ENCODE results near the gene GMEB2.

The GMEB2 gene

GRCh38 chr20:63574829-63575743 lies 51.8 kb downstream of the GMEB2 start:
- Histone ChIP-seq H4K20me1 (ENCODE audit: insufficient read depth) (no peaks in the 10 kb centered on the region), H3K27ac (no peak overlapping the region), H3K4me3 (IDR thresholded peaks at IDR 0.05; ENCODE audit: insufficient read depth, low read depth, low read length) (no peak overlapping the region), H2AFZ (ENCODE audit: low read depth) (peak overlapping the region; percentile 93; the same call in 1 of the 2 replicates), H3K36me3 (ENCODE audit: insufficient read depth) (no peaks in the 10 kb centered on the region), H3K4me2 (peak overlapping the region; percentile 81; the same call in 1 of the 2 replicates), H3K79me2 (ENCODE audit: insufficient read depth, low read depth) (no peaks in the 10 kb centered on the region), H3K4me1 (ENCODE audit: low read depth, poor library complexity, severe bottlenecking) (peaks cover 6% of the 10 kb centered on the region), H3K9ac (no peak overlapping the region), H3K27me3 (ENCODE audit: insufficient read depth, low read depth) (peaks cover 58% of the 10 kb centered on the region)
- TF ChIP-seq, protein P1, sequence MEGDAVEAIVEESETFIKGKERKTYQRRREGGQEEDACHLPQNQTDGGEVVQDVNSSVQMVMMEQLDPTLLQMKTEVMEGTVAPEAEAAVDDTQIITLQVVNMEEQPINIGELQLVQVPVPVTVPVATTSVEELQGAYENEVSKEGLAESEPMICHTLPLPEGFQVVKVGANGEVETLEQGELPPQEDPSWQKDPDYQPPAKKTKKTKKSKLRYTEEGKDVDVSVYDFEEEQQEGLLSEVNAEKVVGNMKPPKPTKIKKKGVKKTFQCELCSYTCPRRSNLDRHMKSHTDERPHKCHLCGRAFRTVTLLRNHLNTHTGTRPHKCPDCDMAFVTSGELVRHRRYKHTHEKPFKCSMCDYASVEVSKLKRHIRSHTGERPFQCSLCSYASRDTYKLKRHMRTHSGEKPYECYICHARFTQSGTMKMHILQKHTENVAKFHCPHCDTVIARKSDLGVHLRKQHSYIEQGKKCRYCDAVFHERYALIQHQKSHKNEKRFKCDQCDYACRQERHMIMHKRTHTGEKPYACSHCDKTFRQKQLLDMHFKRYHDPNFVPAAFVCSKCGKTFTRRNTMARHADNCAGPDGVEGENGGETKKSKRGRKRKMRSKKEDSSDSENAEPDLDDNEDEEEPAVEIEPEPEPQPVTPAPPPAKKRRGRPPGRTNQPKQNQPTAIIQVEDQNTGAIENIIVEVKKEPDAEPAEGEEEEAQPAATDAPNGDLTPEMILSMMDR (conservative IDR thresholded peaks at IDR 0.05; ENCODE audit: low read depth, low read length), result no peak

- peak within 1 kb of the TSS; percentile 93 for H2AFZ ChIP-seq (ENCODE audit: low read depth)
- TF ChIP-seq, protein P1 (conservative IDR thresholded peaks at IDR 0.05; ENCODE audit: low read depth, low read length), result no peak
- no peaks in the 10 kb centered on the region for H3K79me2 ChIP-seq (ENCODE audit: insufficient read depth, low read depth)
- H3K4me3 ChIP-seq (IDR thresholded peaks at IDR 0.05; ENCODE audit: insufficient read depth, low read depth, low read length), result no peak within 1 kb of the TSS
- H3K36me3 ChIP-seq (ENCODE audit: insufficient read depth), result no peaks in the 10 kb centered on the region
- H3K4me1 ChIP-seq (ENCODE audit: low read depth, poor library complexity, severe bottlenecking), result peaks cover 11% of the 10 kb centered on the region
- H3K9ac ChIP-seq, result peak within 1 kb of the TSS; percentile 57; the same call in 1 of the 2 replicates
- H3K27me3 ChIP-seq (ENCODE audit: insufficient read depth, low read depth), result peaks cover 58% of the 10 kb centered on the region
- H4K20me1 ChIP-seq (ENCODE audit: insufficient read depth), result no peaks in the 10 kb centered on the region
- peak within 1 kb of the TSS; percentile 81 for H3K4me2 ChIP-seq
- no peak within 1 kb of the TSS for H3K27ac ChIP-seq
Measured at GRCh38 chr20:63574156-63574828, 52.6 kb downstream of the GMEB2 start, which contains the start of gene HELZ2. TSS of gene HELZ2 (minus strand) at chr20:63574239. CDS start at chr20:63572385, 1,854 bp downstream.

GRCh38 chr20:63573647-63574131 lies 53.2 kb downstream of the GMEB2 start:
- Histone ChIP-seq H3K4me3 (IDR thresholded peaks at IDR 0.05; ENCODE audit: insufficient read depth, low read depth, low read length) (no peak overlapping the region), H2AFZ (ENCODE audit: low read depth) (peak overlapping the region; percentile 25; the same call in 1 of the 2 replicates), H3K79me2 (ENCODE audit: insufficient read depth, low read depth) (no peaks in the 10 kb centered on the region), H3K27me3 (ENCODE audit: insufficient read depth, low read depth) (peaks cover 58% of the 10 kb centered on the region), H4K20me1 (ENCODE audit: insufficient read depth) (no peaks in the 10 kb centered on the region), H3K9ac (peak overlapping the region; percentile 57; the same call in 1 of the 2 replicates), H3K4me2 (peak overlapping the region; percentile 67), H3K4me1 (ENCODE audit: low read depth, poor library complexity, severe bottlenecking) (peaks cover 17% of the 10 kb centered on the region), H3K27ac (no peak overlapping the region), H3K36me3 (ENCODE audit: insufficient read depth) (no peaks in the 10 kb centered on the region)
- TF ChIP-seq, protein P1 (conservative IDR thresholded peaks at IDR 0.05; ENCODE audit: low read depth, low read length), result no peak

- peak overlapping the region; percentile 57; the same call in 1 of the 2 replicates for H3K9ac ChIP-seq
- H3K4me2 ChIP-seq, result peak overlapping the region; percentile 67
- no peak overlapping the region for H3K4me3 ChIP-seq (IDR thresholded peaks at IDR 0.05; ENCODE audit: insufficient read depth, low read depth, low read length)
- TF ChIP-seq, protein P1 (conservative IDR thresholded peaks at IDR 0.05; ENCODE audit: low read depth, low read length), result no peak
- no peaks in the 10 kb centered on the region for H3K79me2 ChIP-seq (ENCODE audit: insufficient read depth, low read depth)
- no peaks in the 10 kb centered on the region for H4K20me1 ChIP-seq (ENCODE audit: insufficient read depth)
- no peak overlapping the region for H2AFZ ChIP-seq (ENCODE audit: low read depth)
- H3K4me1 ChIP-seq (ENCODE audit: low read depth, poor library complexity, severe bottlenecking), result peaks cover 24% of the 10 kb centered on the region
- no peaks in the 10 kb centered on the region for H3K36me3 ChIP-seq (ENCODE audit: insufficient read depth)
- H3K27me3 ChIP-seq (ENCODE audit: insufficient read depth, low read depth), result peaks cover 51% of the 10 kb centered on the region
- H3K27ac ChIP-seq, result no peak overlapping the region
Measured at GRCh38 chr20:63572788-63573646, 53.9 kb downstream of the GMEB2 start.

All from KMS-11 (cell line).